ENCODE results near the gene CHL1.

DNA sequence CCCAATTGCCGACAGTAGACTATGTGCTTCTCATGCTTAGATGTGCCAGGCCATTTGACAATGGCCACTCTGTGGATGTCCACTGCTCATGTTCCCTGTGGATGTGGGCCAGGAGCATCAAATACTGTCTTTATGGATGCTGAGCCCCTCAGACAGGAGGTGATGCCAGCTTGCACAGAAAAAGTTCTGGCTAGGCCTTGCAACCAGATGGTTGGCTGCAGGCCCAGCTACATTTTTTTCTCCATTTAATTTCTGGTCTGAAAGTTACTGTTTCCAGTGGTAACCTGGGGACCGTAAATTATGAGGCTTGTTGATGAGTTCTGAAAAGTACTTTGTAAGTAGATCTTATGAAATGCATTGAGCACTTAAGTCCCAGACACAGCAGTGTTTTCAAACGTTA lies 228.5 kb downstream of the CHL1 start:
- TF ChIP-seq, protein P1, sequence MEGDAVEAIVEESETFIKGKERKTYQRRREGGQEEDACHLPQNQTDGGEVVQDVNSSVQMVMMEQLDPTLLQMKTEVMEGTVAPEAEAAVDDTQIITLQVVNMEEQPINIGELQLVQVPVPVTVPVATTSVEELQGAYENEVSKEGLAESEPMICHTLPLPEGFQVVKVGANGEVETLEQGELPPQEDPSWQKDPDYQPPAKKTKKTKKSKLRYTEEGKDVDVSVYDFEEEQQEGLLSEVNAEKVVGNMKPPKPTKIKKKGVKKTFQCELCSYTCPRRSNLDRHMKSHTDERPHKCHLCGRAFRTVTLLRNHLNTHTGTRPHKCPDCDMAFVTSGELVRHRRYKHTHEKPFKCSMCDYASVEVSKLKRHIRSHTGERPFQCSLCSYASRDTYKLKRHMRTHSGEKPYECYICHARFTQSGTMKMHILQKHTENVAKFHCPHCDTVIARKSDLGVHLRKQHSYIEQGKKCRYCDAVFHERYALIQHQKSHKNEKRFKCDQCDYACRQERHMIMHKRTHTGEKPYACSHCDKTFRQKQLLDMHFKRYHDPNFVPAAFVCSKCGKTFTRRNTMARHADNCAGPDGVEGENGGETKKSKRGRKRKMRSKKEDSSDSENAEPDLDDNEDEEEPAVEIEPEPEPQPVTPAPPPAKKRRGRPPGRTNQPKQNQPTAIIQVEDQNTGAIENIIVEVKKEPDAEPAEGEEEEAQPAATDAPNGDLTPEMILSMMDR (IDR thresholded peaks at IDR 0.05): no peak
- TF ChIP-seq POLR2A (IDR thresholded peaks at IDR 0.05) (no peak), EP300 (IDR thresholded peaks at IDR 0.05; ENCODE audit: low read depth) (no peak)

Measured in transverse colon (tissue), 3 donors.